GM18526 (cell line): ENCODE results near the gene EFNA1.

ENCODE experiments used
- POLR2A ChIP-seq: IDR thresholded peaks from 3 replicates; pipeline ENCODE4 v1.6.1; 2011; ENCODE audit not compliant: insufficient read length; ENCODE audit errors: extremely low read depth

EFNA1 gene

DNA sequence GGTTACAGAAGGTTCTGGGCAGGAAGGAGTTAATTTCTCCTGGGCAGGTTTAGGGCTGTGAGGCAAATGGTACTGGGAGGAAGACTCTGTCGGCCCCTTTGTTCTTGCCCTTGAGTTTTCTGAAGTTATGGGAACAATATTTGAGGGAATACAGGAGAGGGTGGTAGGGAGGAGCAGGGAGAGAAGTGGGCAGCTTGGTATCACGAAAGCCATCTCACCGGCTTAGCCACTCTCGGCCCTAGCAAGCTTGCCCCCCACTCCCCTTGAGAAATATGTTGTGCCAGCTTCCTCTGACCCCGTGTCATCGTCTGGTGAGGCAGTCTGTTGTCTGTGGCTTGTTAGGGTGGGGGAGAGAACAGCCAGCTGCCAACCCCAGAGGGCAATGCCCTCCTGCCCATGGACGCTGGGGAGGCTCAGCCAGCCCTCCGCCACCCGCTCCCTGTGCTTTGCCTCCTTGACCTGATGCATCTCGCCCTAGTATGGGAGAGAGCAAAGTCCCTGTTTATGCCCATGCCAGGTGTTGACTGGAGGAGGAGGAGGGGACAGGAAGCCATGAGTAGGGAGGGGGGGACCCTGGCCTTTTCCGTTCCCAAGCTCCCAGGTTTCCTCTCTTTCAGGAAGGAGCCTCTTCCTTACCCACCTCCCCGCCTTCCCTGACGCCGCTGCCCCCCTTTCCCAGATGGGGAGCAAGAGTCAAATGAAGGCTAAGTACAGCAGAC is 1.2 kb downstream of the EFNA1 start:
- TF ChIP-seq POLR2A = no peak

GRCh38 chr1:155130272-155131006 is 2.8 kb downstream of the EFNA1 start:
- TF ChIP-seq POLR2A = no peak

DNA sequence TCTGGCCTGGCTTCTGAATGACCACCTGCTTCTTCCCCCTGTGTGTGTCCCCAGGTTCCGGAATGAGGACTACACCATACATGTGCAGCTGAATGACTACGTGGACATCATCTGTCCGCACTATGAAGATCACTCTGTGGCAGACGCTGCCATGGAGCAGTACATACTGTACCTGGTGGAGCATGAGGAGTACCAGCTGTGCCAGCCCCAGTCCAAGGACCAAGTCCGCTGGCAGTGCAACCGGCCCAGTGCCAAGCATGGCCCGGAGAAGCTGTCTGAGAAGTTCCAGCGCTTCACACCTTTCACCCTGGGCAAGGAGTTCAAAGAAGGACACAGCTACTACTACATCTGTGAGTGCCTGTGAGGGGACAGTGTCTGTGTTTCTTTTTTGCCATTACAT is 3.6 kb downstream of the EFNA1 start:
- TF ChIP-seq POLR2A = no peak

GRCh38 chr1:155131856-155132255 is 4.2 kb downstream of the EFNA1 start:
- no peak for TF ChIP-seq POLR2A

DNA sequence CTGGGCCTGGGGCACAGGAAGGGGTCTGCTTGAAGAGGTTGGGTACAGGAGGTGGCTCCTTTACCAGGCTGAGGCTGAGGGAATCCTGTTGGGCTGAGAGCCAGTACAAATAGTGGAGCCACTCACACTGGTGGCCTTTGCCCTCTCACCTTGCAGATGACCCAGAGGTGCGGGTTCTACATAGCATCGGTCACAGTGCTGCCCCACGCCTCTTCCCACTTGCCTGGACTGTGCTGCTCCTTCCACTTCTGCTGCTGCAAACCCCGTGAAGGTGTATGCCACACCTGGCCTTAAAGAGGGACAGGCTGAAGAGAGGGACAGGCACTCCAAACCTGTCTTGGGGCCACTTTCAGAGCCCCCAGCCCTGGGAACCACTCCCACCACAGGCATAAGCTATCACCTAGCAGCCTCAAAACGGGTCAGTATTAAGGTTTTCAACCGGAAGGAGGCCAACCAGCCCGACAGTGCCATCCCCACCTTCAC is 6.2 kb downstream of the EFNA1 start:
- TF ChIP-seq POLR2A = no peak

DNA sequence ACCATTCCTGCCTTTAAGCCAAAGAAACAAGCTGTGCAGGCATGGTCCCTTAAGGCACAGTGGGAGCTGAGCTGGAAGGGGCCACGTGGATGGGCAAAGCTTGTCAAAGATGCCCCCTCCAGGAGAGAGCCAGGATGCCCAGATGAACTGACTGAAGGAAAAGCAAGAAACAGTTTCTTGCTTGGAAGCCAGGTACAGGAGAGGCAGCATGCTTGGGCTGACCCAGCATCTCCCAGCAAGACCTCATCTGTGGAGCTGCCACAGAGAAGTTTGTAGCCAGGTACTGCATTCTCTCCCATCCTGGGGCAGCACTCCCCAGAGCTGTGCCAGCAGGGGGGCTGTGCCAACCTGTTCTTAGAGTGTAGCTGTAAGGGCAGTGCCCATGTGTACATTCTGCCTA is 6.6 kb downstream of the EFNA1 start:
- no peak for TF ChIP-seq POLR2A

DNA sequence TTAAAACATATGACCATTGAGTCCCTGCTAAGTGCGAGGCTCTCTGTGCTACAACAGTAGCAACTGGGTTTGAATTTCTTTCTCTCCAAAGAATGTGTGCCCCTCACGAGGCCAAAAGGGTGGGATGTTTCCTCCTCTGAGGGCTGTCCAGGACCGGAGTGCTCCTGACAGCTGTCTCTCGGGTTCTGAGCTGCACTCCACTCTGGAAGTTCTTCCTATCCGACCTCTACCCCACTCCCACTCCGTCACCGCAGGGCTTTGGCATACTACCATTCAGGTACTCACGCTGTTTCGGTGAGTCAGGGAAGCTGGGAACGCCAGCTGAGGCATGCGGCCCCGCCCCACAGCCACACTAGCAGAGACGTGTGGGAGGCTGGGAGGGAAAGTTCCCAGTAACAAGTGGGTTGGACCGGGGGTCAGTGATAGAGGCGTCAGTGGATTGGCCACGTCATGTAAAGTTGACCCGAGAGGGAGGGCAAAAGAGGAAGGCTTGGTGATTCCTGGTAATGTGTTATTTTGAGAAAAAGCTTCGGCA is 7.3 kb downstream of the EFNA1 start:
- no peak for TF ChIP-seq POLR2A

GRCh38 chr1:155135415-155136028 is 7.8 kb downstream of the EFNA1 start, which contains the start of gene SLC50A1:
Gene SLC50A1 (plus strand): TSS chr1:155135852. CDS start chr1:155135912, 60 bp downstream.
- peak; percentile 93 for TF ChIP-seq POLR2A

- no peak for TF ChIP-seq POLR2A
Observed at GRCh38 chr1:155136748-155137147, 9.1 kb downstream of the EFNA1 start.

DNA sequence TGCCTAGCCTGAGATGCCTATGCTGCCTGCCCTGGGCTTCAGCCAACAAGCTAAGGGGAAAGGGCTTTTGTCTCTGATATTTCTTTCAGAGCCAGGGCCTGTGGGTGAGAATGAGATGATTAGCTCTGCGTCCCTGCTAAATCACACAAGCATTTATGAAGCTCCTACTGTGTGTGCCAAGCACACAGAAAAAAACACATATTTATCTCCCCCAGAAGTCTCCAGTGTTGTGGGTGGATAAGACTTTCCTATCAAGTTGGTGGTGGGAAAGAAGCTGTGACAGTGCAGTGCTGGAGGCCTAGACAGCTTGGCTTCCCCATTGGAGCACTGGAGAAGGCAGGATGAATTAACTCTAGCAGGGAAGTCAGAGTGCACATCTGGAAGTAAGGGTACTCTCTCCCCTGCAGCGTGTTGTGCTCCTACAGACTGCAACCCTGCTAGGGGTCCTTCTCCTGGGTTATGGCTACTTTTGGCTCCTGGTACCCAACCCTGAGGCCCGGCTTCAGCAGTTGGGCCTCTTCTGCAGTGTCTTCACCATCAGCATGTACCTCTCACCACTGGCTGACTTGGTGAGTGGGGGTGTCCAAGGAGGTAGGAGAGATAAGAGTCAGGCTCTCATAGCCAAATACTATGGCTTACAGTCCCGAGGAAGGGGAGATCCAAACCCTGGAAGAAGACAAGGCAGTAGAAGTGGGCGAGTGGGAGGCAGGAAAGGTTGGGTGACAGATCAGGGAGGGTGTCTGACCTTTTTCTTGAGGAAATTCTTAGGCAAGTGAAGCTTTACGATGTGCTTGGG is 9.7 kb downstream of the EFNA1 start:
- no peak for TF ChIP-seq POLR2A

- TF ChIP-seq POLR2A = peak; percentile 70
Observed at GRCh38 chr1:155139895-155140629, 12.4 kb downstream of the EFNA1 start, which contains the start of gene DPM3. Gene DPM3 (minus strand): TSS chr1:155140531. CDS start chr1:155140240, 291 bp downstream.

GRCh38 chr1:155140630-155140953 is 12.9 kb downstream of the EFNA1 start:
- no peak for TF ChIP-seq POLR2A

DNA sequence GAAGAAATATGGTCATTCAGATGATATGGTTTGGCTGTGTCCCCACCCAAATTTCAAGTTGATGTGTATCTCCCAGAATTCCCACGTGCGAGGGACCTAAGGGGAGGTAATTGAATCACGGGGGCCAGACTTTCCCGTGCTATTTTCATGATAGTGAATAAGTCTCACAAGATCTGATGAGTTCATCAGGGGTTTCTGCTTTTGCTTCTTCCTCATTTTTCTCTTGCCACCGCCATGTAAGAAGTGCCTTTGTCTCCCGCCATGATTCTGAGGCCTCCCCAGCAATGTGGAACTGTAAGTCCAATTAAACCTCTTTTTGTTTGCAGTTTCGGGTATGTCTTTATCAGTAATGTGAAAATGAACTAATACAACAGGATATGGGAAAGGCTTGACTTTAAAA is 14.1 kb downstream of the EFNA1 start:
- TF ChIP-seq POLR2A = no peak

- no peak for TF ChIP-seq POLR2A
Observed at GRCh38 chr1:155145491-155145890, 17.8 kb downstream of the EFNA1 start.

GRCh38 chr1:155158991-155159390 is 31.3 kb downstream of the EFNA1 start:
- no peak for TF ChIP-seq POLR2A

GRCh38 chr1:155160128-155160527 is 32.5 kb downstream of the EFNA1 start:
- no peak for TF ChIP-seq POLR2A
